HUES48 (cell line): Measurements from ENCODE around the gene FBXL17.

Experiments used
- H3K27ac ChIP-seq: one replicate; pipeline ENCODE4 v1.7.0; 2013; ENCODE audit warnings: low read depth, low read length, inconsistent platforms
- H3K27me3 ChIP-seq: 2 replicates; pipeline ENCODE4 v1.6.1; 2013; ENCODE audit warnings: mild to moderate bottlenecking, low read length; ENCODE audit not compliant: control insufficient read depth, insufficient read depth
- H3K36me3 ChIP-seq: 2 replicates; pipeline ENCODE4 v1.6.1; 2013; ENCODE audit warnings: low read length; ENCODE audit not compliant: control insufficient read depth, insufficient read depth
- H3K4me1 ChIP-seq: 2 replicates; pipeline ENCODE4 v1.6.1; 2013; ENCODE audit warnings: mild to moderate bottlenecking, low read length; ENCODE audit not compliant: control insufficient read depth, insufficient read depth
- H3K4me3 ChIP-seq: 2 replicates; pipeline ENCODE4 v1.5.1; 2013; ENCODE audit warnings: mild to moderate bottlenecking, low read depth, low read length
- H3K9ac ChIP-seq: 2 replicates; pipeline ENCODE4 v1.6.1; 2013; ENCODE audit warnings: mild to moderate bottlenecking, low read depth, low read length, moderate library complexity
- H3K9me3 ChIP-seq: 2 replicates; pipeline ENCODE4 v1.6.1; 2013; ENCODE audit warnings: low read length; ENCODE audit not compliant: control insufficient read depth, insufficient read depth

FBXL17 gene

DNA sequence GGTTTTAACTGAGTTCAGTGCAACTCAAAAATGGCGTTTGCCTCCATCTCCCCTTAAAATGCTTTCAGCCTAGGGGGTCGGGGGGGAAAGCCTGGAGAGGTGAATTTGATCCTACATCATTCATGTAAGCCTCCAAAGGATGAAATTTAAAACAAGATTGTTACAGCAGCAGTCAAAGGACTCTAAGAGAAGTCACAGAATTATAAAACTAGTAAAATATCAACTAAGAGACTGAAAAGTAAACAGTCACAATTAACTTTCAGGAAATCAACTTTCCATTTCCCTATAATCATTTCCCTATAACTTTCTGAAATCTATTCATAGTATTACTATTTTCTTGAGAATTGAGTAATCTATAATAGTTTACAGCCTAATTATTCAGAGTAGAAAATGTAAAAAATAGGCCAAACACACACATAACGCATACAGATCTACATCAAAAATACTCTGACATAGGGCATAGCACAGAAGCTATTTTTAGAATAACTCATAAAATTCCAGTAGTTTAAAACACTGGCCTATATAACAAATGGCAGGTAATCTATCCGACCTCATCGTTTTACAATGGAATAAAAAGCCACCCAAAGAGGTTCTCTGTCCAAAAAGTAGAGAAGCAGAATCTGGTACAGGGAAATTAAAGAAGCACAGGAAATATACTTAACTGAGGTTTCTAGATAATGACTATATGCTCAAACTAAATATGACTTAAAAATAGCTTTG, 37.6 kb downstream of the FBXL17 start:
- no peak overlapping the region for H3K9ac ChIP-seq
- no peak overlapping the region for H3K27ac ChIP-seq
- no peaks in the 10 kb centered on the region for H3K4me1 ChIP-seq
- H3K36me3 ChIP-seq, result no peaks in the 10 kb centered on the region
- H3K9me3 ChIP-seq, result no peaks in the 10 kb centered on the region
- H3K4me3 ChIP-seq, result no peak overlapping the region
- H3K27me3 ChIP-seq, result no peaks in the 10 kb centered on the region

GRCh38 chr5:108341866-108342265, 40.0 kb downstream of the FBXL17 start:
- H3K36me3 ChIP-seq, result no peaks in the 10 kb centered on the region
- no peak overlapping the region for H3K27ac ChIP-seq
- no peaks in the 10 kb centered on the region for H3K9me3 ChIP-seq
- H3K9ac ChIP-seq, result no peak overlapping the region
- H3K4me1 ChIP-seq, result peaks cover 5% of the 10 kb centered on the region; the same call in 1 of the 2 replicates
- H3K27me3 ChIP-seq, result no peaks in the 10 kb centered on the region
- no peak overlapping the region for H3K4me3 ChIP-seq

DNA sequence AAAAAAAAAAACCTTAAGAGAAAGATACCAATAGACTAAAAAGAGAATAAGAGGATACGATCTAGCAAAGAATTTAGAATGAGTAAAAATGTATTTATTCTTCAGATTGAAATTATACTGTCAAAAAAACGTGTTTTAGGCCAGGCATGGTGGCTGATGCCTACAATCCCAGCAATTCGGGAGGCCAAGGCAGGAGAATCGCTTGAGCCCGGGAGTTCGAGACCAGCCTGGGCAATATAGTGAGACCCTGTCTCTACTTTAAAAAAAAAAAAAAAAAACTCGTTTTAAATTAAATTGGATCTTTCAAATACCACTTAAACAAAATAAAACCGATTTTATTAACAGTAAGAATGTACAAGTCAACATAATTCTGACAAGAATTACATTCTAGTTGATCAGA, 41.8 kb downstream of the FBXL17 start:
- Histone ChIP-seq H3K27me3 (no peaks in the 10 kb centered on the region), H3K9me3 (no peaks in the 10 kb centered on the region), H3K4me3 (no peak overlapping the region), H3K27ac (no peak overlapping the region), H3K4me1 (peaks cover 5% of the 10 kb centered on the region; the same call in 1 of the 2 replicates), H3K9ac (no peak overlapping the region), H3K36me3 (no peaks in the 10 kb centered on the region)

- Histone ChIP-seq H3K4me3 (no peak overlapping the region), H3K9me3 (no peaks in the 10 kb centered on the region), H3K27me3 (no peaks in the 10 kb centered on the region), H3K4me1 (peaks cover 5% of the 10 kb centered on the region; the same call in 1 of the 2 replicates), H3K27ac (no peak overlapping the region), H3K36me3 (no peaks in the 10 kb centered on the region), H3K9ac (no peak overlapping the region)
Measured at GRCh38 chr5:108339220-108339619, 42.7 kb downstream of the FBXL17 start.

- no peaks in the 10 kb centered on the region for H3K36me3 ChIP-seq
Measured at GRCh38 chr5:108334225-108334624, 47.7 kb downstream of the FBXL17 start.

GRCh38 chr5:108326982-108327381, 54.9 kb downstream of the FBXL17 start:
- no peak overlapping the region for H3K4me3 ChIP-seq
- no peak overlapping the region for H3K9ac ChIP-seq
- H3K9me3 ChIP-seq, result no peaks in the 10 kb centered on the region
- H3K27me3 ChIP-seq, result no peaks in the 10 kb centered on the region
- no peak overlapping the region for H3K27ac ChIP-seq
- H3K36me3 ChIP-seq, result no peaks in the 10 kb centered on the region
- H3K4me1 ChIP-seq, result no peaks in the 10 kb centered on the region

More at GRCh38 chr5:108334225-108334624, 47.7 kb downstream of the FBXL17 start:
- H3K27ac ChIP-seq, result no peak overlapping the region
- H3K4me3 ChIP-seq, result no peak overlapping the region
- H3K27me3 ChIP-seq, result no peaks in the 10 kb centered on the region
- H3K9me3 ChIP-seq, result no peaks in the 10 kb centered on the region
- H3K4me1 ChIP-seq, result peaks cover 5% of the 10 kb centered on the region; the same call in 1 of the 2 replicates
- H3K9ac ChIP-seq, result no peak overlapping the region

DNA sequence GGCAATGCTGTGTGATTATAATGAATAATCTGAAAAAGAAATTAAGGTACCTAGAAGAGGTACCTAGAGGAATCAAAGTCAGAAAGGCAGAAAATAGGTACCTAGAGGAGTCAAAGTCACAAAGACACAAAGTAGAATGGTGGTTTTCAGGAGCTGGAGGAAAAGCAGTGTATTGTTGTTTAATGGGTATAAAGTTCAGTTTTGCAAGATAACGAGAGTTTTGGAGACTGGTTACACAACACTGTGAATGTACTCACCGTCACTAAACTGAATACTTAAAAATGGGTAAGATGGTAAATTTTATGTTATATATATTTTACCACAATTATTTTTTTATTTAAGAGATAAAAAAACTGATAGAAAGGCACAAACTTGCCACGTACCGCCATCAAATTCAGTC, 57.0 kb downstream of the FBXL17 start:
- Histone ChIP-seq H3K36me3 (no peaks in the 10 kb centered on the region), H3K4me1 (no peaks in the 10 kb centered on the region), H3K27me3 (no peaks in the 10 kb centered on the region), H3K9me3 (no peaks in the 10 kb centered on the region), H3K9ac (no peak overlapping the region), H3K27ac (no peak overlapping the region), H3K4me3 (no peak overlapping the region)

DNA sequence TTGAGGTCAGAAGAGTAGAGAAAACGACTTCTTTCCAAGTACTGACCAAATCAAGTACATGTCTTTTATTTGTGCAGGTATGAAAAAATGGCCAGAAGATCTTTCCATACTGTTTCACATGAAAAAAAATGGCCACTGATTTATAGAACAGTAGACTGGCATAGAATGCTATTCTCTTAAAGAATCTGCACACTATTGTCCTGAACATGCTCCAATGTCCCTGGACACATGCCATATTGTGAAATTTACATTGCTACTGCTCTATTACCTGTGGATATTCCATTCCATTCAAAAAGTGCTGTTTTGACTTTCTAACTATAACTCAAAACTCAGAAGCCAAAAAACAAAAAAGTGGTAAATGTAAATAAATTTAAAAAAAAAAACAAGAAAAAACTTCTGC, 60.6 kb downstream of the FBXL17 start:
- Histone ChIP-seq H3K27ac (no peak overlapping the region), H3K4me1 (no peaks in the 10 kb centered on the region), H3K9ac (no peak overlapping the region), H3K9me3 (no peaks in the 10 kb centered on the region), H3K4me3 (no peak overlapping the region), H3K36me3 (no peaks in the 10 kb centered on the region), H3K27me3 (no peaks in the 10 kb centered on the region)

DNA sequence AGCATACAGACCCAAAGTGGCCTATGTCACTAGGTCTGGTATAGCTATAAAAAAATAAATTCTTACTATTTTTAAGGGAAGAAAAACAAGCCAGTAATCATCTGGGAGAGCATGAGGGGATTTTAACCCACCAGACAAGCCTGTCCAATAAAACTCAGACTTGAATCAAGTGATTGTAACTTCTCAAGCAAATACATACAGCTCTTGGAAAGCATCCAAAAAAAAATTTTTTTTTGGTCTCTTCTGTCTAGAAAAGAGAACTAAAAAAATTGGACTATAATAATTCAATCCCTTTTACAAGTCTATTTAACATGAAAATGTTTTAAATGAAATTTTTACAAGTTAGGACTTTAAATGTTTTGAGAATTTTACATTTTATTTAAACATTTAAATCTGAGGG, 61.7 kb downstream of the FBXL17 start:
- Histone ChIP-seq H3K4me3 (no peak overlapping the region), H3K36me3 (no peaks in the 10 kb centered on the region), H3K27ac (no peak overlapping the region), H3K4me1 (no peaks in the 10 kb centered on the region), H3K27me3 (no peaks in the 10 kb centered on the region), H3K9me3 (no peaks in the 10 kb centered on the region), H3K9ac (no peak overlapping the region)

GRCh38 chr5:108315829-108316228, 66.1 kb downstream of the FBXL17 start:
- no peaks in the 10 kb centered on the region for H3K27me3 ChIP-seq

DNA sequence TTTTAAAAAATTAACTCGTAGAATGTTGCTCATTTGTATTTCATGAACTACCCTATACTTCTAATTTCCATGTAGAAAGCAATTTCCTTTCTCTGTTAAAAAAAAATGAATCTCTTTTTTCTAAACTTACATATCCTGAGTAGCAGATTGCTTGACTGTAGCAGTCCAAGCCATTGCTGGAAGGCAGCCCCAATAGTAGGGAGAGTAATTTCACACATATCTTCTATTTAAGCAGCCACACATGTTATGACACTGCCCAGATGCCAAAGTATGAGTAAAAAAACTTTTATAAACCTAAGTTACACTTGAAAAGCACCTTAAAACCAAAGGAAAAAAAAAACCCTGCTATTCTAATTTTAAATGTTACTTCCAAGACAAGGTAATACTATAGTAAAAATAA, 69.6 kb downstream of the FBXL17 start:
- no peak overlapping the region for H3K27ac ChIP-seq
- H3K36me3 ChIP-seq, result no peaks in the 10 kb centered on the region
- no peaks in the 10 kb centered on the region for H3K27me3 ChIP-seq
- H3K4me1 ChIP-seq, result no peaks in the 10 kb centered on the region
- H3K9ac ChIP-seq, result no peak overlapping the region
- H3K4me3 ChIP-seq, result no peak overlapping the region
- no peaks in the 10 kb centered on the region for H3K9me3 ChIP-seq

More at GRCh38 chr5:108315829-108316228, 66.1 kb downstream of the FBXL17 start:
- no peak overlapping the region for H3K4me3 ChIP-seq
- H3K9me3 ChIP-seq, result no peaks in the 10 kb centered on the region
- no peak overlapping the region for H3K27ac ChIP-seq
- H3K36me3 ChIP-seq, result no peaks in the 10 kb centered on the region
- no peaks in the 10 kb centered on the region for H3K4me1 ChIP-seq
- no peak overlapping the region for H3K9ac ChIP-seq
